Measurements from ENCODE around the gene ABCC5.
"Not testable (repeated sequence)": the region's sequence is repeated elsewhere in the genome, so short reads cannot be mapped to it uniquely, and the experiment has no call there.

ABCC5 gene

DNA sequence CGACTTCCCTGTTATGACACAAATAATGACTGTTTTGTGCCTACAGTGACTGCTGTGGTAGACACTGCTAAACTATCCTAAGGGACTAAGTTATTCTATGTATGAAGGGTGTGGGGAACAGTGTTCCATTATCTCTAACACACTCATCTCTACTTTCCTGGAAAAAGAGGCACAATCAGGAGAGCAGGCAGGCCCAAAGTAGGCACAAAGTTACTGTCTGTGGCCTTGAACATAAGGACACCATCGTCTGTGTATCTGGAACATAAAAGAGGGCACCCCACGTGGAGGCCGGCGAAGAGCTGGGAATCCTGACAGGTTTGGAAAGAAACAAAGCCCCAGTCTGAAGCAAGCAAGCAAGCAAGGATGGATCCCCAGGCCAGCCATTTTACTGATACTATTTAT, 1.5 kb downstream of the ABCC5 start:
- DNase-seq (ENCODE audit: low spot score) = no peak

DNA sequence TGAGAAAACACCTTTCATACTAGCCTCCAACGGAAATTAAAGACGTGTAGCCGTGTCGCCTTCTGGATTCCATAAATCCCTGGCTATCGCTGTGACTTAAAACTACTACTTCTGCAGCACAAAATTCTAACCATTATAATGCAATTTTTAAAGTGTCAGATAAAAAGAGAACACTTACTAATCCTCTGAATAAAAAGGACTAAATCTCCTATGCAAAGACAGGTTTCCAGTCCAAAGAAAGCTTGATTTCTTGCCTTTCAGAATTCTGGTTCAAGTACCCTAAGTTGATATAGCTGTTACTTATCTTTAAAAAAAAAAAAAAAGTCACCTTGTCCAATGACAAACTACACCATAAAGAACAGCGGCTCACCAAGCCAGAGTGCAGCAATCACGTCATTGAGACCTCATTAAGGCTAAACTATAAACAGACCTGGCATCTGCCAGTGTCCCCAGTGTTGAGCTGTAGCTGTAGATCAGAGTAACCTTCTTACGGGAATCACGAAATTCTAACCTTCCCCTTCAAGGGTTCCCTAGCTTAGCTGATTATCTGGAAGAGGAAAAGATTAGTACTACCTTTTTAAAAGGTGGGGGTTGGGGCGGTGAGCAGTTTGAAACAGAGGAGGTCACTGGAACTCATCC, 2.2 kb downstream of the ABCC5 start:
- DNase-seq (ENCODE audit: low spot score) = peak; percentile 11

DNA sequence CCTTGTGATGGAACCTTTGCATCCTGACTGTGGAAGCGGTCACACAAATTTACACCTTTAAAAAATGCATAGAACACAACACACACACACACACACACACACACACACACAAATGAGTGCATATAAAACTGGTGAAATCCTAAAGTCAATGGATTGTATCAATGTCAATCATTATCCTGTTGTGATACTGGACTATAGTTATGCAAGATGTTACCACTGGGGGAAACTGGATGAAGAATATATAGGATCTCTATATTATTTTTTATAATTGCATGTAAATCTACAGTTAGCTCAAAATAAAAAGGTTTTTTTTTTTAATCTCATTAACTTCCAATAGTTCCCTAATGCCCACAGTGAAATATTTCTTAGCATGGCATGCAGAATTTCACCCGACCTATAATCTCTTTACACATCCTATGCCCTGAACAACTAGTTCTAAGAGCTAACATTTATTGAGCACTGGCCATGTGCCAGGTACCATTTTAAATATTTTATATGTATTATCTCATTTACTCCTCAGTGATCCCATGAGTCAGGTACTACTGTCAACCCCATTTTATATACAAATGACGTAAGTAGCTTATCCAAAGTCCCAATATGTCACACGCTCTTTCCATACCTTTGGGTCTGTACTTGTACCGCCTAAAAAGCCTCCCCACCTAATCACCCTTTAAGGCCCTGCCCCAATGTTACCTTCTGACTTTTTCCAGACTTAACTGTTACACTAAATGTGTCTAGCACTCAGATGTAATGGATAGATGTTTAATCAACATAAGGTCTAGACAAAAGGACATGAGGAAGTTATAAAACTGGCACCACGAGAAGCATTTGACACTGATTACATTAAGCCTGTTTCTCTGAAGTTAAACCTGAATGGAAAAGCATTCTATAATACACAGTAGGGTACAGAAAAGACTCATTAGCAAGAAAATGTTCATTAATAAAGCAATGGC, 5.5 kb downstream of the ABCC5 start:
- no peak for DNase-seq (ENCODE audit: low spot score)

DNA sequence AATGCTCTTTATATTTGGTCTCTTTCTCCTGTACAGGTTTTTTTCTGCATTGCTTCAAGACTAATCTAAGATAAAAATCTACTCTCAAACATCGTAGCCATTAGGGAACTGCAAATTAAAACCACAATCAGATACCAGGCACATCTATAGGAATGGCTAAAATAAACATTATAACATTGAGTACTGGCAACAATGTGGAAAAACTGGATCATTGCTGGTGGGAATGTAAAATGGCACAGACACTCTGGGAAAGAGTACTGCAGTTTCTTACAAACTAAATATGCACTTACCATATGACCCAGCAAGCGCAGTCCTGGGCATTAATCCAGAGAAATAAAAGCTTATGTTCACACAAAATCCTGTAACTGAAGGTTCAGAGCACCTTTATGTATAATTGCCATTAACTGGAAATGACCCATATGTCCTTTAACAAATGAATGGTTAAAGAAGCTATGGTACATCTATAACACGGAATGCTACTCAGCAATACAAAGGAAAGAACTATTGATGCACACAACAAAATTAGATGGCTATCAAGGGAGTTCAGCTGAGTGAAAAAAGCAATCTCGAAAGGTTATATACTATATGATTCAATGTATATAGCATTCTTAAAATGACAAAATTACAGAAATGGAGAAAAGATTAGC, 6.3 kb downstream of the ABCC5 start:
- DNase-seq (ENCODE audit: low spot score) = no peak

DNA sequence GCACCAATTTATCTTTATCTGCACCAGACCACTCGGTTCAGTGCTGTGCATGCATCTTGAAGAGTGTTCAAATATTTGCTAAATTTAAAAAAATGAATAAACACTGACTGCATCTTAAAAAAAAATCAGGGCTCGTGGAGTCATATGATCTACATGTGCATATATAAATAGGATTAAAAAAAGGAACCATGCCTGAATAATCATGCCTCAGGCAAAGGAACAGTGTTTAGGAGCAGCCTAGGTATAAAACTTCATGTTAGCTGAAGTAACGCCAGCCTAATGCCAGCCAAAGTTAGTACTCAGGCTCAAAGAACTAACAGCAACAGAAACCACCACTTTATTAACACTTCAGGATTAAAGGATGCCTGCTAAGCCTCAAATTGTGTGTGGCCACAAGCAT, 9.5 kb downstream of the ABCC5 start:
- no peak for DNase-seq (ENCODE audit: low spot score)

DNA sequence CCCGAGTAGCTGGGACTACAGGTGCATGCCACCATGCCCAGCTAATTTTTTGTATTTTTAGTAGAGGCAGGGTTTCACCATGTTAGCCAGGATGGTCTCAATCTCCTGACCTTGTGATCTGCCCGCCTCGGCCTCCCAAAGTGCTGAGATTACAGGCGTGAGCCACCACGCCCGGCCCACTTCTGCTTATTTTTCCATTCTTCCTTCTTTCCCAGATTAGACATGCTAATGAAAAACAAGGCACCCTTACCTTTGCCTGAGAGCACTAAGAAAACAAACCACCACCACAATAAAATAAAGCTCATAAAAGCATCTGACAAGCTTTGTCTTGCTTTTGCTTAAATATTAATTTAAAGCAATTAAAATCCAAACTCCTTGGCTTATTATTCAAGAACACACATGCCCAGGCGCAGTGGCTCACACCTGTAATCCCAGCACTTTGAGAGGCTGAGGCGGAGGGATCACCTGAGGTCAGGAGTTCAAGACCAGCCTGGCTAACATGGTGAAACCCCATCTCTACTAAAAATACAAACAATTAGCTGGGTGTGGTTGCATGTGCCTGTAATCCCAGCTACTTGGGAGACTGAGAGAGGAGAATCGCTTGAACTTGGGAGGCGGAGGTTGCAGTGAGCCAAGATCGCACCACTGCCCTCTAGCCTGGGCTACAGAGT, 10.4 kb downstream of the ABCC5 start:
- not testable (repeated sequence) for DNase-seq (ENCODE audit: low spot score)

DNA sequence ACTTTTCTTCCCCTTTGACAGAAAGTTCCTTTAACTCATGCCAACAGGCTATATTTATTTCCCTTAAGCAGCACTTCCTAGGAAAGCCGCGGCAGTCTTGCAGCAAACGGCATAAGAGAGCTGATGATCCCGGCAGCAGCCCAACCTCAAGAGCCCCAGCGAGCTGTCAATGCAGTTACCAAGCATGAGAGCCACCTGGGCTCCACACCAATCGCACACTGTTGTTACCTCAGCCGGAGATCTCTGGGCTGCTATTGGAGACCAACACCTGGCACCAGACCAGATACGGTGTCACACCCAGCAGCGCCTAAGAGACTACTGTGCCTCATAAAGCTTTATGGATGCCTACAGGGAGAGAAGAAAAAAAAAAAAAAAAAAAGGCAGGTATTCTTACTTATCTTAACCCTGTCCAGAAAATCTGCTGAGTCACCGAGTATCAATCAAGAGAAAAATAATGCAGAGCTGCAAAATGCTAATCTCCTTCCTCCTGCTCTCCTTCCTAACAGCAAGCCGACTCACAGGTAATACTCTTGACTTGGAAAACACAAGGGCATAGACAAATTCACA, 11.7 kb downstream of the ABCC5 start:
- peak; percentile 95 for DNase-seq (ENCODE audit: low spot score)

DNA sequence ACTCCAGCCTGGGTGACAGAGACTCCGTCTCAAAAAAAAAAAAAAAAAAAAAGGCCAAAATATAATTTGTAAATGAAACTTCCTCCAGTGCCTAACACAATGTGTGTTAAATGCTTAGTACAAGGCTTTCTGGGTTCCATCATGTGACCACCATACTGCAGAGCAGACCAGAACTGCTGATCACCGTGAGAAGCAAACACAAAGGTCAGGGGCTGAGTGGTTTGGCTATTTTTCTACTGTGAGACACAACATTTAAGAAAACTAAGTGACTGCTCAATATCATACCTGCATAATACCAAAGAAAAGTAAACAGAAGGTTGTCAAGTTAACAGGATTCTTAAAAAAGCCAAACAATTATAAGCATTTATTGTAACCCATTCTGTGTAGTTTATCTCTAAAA, 13.2 kb downstream of the ABCC5 start:
- no peak for DNase-seq (ENCODE audit: low spot score)

DNA sequence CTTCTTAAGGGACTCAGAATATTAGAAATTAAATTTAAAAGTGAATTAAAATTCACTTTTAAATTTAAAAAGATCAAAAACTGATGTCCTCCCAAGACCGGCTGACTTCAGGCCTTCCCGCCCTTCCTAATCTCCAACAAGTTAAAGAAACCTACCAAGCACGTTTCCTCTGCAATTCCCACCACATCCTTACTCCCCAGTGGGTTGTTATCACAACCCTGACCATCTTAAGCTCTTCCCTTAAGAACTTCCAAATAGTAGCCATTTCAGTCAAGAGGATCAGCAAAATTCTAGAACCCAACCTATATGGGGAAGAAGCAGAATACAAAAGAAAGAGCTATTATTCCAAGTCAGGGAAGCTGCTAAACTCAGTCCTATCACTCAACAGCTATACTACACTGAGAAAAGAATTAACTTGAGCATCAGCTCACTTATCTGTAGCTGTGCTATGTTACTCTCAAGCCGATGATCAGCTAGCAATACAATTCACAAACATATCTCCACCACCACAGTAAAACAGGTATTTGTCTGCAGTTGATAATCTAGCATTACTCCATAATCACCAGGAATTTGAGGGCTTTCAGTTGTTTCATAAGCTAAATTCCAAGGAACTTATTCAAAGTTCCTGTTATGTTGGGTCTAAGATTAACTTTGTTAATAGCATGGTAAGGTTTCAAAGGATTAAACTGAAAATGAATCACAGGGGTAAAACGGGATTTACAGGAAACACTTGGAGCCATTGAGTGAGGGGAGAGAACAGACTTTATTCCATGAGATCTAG, 14.3 kb downstream of the ABCC5 start:
- DNase-seq (ENCODE audit: low spot score) = no peak

DNA sequence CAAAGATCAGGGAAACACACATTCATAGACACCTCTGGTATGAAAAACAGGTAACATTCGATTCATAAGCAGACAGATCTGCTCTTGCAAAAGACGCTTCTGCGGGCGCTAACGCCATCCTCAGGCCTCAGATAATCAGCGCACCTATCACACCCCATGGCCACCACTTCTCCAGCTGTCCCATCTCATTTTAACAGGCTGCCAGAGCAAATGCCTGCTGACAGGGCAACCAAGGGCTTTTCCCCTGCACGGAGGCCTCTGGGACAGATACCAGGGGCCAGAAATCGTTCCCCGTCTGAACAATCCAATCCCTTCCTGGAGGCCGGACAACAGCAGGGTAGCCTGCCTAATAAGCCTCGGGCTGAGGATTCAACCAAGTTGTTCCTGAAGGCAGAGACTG, 15.2 kb downstream of the ABCC5 start:
- DNase-seq (ENCODE audit: low spot score) = no peak

DNA sequence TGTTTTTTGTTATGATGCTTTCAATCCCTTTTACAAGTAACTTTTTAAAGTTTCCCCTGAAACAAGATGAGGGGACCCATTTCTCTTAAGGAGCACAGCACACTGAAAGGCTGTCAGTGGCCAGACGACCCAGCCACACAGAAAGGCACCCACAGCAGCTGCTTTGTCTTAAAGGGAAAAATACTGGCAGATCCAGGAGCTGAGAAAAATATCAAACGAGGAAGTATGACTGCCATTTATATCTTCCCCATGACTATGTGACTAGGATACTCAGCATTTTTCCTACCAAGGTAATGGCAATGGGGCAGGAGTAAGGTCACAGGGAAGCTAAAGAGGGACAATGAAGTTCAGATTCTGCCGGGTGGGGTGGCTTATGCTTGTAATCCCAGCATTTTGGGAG, 15.9 kb downstream of the ABCC5 start:
- DNase-seq (ENCODE audit: low spot score) = no peak

DNA sequence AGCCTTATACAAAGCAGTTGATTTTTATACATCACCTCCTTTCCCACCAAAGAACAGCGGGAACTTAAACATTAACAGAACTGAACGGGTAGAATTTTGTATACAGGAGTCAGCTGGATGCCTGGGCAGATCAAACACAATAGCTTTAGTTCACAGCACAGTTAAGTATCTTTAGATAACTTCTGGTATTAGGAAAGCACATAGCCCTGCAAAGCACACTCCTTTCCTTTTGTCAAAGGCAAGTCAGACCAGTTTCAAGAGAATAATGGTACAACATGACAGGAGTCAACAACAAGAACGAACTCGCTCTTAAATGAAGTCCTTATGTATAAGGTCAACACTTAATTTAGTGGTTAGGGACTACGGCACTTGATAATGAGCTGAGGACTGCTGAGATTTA, 26.3 kb downstream of the ABCC5 start:
- no peak for DNase-seq (ENCODE audit: low spot score)

DNA sequence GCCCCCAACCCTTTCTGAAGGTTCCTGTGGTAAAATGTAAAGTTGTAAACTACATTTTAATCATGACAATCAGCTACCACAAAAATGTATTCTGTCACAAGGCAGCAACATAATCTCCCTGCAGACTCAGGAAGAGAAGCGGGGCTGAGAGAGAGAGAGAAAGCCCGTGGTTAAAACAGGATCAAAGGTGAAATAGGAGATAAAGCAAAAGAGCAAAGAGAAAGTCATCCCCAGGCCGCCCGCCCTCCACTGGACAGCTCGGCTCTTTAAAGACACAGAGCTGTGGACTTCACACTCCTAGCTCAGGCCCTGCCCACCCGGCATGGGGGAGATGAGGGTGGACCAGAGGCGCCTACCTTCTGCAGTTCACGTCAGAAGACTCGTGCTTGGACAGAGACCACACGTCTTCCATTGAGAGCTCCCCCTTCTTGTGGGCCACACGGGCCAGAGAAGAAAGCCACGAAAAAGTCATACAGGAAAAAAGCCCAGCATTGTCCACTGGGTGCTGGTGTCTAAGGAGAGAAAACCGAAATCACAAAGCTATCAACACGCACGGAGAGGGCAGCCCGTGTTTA, 29.4 kb downstream of the ABCC5 start:
- DNase-seq (ENCODE audit: low spot score) = peak; percentile 70

DNA sequence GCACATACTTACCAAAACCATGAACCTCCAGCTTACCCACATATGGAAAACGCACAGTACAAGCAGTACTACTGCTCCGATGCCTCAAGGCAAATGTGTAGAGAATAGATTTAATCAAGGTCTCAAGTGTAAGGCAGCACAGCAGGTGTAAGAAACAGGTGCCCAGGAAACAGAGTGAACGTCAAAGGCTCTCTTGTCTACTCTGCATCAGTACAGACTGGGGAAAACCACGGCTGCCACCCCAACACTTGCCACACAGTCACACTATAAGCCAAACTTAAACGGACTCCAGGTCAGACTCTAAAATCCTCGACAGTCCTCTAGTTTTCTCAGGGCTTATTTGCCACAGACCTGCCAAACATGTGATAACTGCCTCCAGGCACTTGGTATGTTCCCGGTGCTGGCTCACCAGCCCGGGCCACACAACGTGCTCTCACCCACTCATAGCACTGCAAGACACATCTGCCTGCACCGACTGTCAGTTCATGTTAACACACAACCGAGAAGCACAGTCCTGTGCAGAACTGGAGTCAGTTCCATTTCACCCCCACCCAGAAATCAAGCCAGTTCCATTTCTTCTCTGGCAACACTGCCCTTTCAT, 30.6 kb downstream of the ABCC5 start:
- DNase-seq (ENCODE audit: low spot score) = no peak

DNA sequence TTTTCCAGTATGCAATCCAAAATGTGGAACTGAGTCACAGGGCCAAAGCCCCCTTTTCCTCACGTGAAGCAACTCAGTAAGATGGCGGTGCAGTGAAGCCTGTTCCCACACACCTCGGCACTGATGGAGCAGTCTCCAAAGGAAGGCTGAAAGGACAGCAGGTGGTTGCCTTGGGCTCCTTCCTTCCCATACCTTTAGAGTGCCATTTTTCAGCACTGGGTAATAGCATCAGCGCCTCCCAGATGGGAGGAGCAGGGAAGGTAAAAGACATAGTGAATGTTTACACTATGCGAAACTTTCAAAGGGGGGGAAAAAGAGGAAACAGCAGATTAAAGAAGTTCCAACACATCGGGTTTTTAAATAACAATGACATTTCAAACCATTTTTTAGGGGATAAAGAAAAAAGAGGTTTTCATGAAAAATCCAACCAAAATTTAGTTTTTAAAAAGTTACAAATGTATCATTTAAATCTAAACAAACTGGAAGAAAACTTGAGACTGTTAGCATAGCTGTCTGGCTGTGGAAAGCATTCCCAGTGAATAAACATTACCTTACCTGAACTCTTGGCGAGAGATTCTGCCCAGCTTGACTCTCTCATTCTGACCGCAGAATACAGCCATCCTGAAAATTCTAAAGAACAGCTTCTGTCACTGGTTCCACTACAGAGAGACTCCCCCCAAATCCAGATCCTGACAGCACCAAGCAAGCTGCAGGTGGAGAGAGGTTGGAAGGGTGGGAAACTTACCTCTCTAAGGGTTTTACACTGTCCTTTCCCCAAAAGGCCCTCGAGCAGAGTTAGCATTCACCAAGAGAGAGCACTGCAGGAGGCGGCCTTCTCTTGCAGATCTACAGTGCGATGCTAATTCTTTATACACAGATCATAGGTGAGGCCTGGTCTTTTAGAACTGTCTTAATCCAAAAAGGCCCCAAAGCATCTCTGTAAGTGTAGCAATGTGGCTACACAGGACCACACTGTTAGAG, 32.6 kb downstream of the ABCC5 start:
- DNase-seq (ENCODE audit: low spot score) = no peak

DNA sequence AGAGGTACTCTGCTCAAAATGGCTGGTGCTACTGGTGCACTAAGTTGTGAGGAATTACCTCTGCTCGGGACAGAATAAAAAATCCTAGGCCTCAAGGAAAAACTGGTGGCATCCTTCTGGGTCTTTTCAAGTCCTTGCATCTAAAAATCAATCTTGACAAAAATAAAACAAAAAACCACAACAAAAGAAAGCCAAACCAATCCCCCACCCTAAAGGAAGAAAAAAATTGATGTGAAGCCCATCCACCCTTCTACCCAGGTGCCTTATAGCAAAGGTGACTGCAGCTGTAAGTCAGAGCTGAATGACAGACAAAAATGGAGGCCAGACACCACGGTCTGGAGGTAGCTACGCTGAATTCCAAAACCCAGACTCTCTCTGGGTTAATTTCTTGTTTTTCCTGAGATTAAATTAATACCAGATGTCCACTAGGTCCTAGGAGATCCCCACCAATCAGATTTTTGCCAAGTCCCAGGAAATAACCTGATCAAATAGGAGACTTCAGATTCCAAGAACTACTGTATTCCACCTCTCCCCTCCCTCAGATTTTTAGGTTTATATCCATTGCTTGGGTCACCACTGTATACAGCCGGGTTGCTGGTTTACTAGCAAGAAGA, 33.5 kb downstream of the ABCC5 start:
- DNase-seq (ENCODE audit: low spot score) = no peak

DNA sequence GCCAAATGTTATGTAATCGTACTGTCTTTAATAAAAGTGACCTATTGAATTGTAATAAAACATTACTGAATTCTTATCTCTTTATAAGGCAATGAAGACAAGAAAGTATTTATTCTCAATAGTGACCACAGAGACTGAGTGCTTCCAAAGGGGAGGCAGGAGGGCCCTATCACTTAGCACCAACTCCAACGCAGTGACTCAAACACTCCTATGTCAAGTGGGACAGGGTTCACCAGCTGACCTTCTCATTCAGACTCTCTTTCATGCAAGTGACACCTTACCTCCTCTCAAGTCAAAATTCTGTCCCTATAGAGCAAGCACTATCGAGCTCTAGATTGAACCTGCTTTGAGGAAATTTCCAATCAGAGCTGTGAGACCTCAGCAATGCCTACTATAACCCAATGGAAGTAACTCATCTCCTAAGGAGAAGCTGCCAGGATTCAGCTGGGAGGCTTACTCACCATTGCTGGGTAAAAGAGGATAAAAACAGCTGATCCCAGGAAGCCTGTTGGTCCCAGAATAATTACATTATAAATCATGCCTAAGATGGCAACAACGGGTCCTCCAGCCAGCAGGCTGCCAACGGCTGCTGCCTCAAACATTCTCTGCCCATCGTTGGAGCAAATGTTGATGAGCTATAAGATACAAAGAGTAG, 35.6 kb downstream of the ABCC5 start:
- no peak for DNase-seq (ENCODE audit: low spot score)

DNA sequence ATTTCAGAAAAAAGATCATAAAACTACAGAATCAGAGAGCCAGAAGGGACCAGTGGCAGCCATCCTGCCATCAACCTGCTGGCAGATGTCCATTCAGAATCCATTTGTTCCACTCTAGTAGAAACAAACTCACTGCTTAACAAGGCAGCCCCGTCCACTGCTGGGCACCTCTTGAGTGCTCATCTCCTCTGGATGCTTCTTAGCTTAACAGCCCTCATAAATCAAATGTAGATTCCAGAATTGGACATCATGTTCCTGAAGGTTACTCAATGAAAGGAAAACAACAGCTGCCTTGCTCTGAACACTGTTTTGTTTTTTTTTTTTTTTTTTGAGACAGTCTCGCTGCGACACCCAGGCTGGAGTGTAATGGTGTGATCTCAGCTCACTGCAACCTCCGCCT, 37.3 kb downstream of the ABCC5 start:
- no peak for DNase-seq (ENCODE audit: low spot score)
